GM23338 (cell line): ENCODE data around the gene OPRD1. TPM values are rescaled to one million over a fixed set of nuclear protein-coding genes. Genes with fewer than 3 reads are reported as not detected.

ENCODE experiments used
- ATAC-seq: fragments of 200-7000 bp; cut with Tn5 transposase; 3 replicates; pipeline ENCODE4 v1.9.1; 2020
- DNase-seq: peaks from one replicate; pipeline ENCODE4 v3.0.0-alpha.2; 2015; ENCODE audit warnings: low spot score
- H2AFZ ChIP-seq: fragments of 200-600 bp; sonication (generic); 2 replicates; pipeline ENCODE4 v1.8.0; 2016; ENCODE audit warnings: antibody characterized with exemption, mild to moderate bottlenecking, moderate library complexity
- H3F3A ChIP-seq: fragments of 200-600 bp; sonication (generic); replicated peaks from 2 replicates; pipeline ENCODE4 v1.8.0; 2017; ENCODE audit warnings: antibody characterized with exemption, mixed run types, low read depth
- H3K27ac ChIP-seq: fragments of 200-600 bp; sonication (generic); 2 replicates; pipeline ENCODE4 v1.6.1; 2016; ENCODE audit warnings: low read depth
- H3K27me3 ChIP-seq: fragments of 200-600 bp; sonication (generic); 2 replicates; pipeline ENCODE4 v1.8.0; 2016; ENCODE audit warnings: mild to moderate bottlenecking, mixed run types, moderate library complexity; ENCODE audit not compliant: insufficient read depth
- H3K36me3 ChIP-seq: fragments of 200-600 bp; sonication (generic); 2 replicates; pipeline ENCODE4 v1.8.0; 2016; ENCODE audit warnings: mild to moderate bottlenecking; ENCODE audit not compliant: insufficient read depth
- H3K4me1 ChIP-seq: fragments of 200-600 bp; sonication (generic); 2 replicates; pipeline ENCODE4 v1.8.0; 2016; ENCODE audit warnings: mild to moderate bottlenecking, moderate library complexity; ENCODE audit not compliant: insufficient read depth
- H3K4me2 ChIP-seq: fragments of 200-600 bp; sonication (generic); 2 replicates; pipeline ENCODE4 v1.7.1; 2017; ENCODE audit warnings: mixed run types
- H3K4me3 ChIP-seq: fragments of 200-600 bp; sonication (generic); 2 replicates; pipeline ENCODE4 v1.6.1; 2016; ENCODE audit warnings: mixed run types
- H3K79me2 ChIP-seq: fragments of 200-600 bp; sonication (generic); replicated peaks from 2 replicates; pipeline ENCODE4 v1.8.0; 2017; ENCODE audit warnings: mild to moderate bottlenecking; ENCODE audit not compliant: insufficient read depth
- H3K9me2 ChIP-seq: fragments of 200-600 bp; sonication (generic); 2 replicates; pipeline ENCODE4 v1.8.0; 2017; ENCODE audit not compliant: insufficient read depth
- H4K20me1 ChIP-seq: fragments of 200-600 bp; sonication (generic); replicated peaks from 2 replicates; pipeline ENCODE4 v1.8.0; 2017; ENCODE audit warnings: mild to moderate bottlenecking; ENCODE audit not compliant: insufficient read depth
- H3K27ac Mint-ChIP-seq: 2 replicates; pipeline ENCODE4 v1.8.0; 2020; ENCODE audit warnings: inconsistent platforms, mild to moderate bottlenecking, moderate library complexity, mixed read lengths
- H3K27me3 Mint-ChIP-seq: 3 replicates; pipeline ENCODE4 v1.8.0; 2022; ENCODE audit warnings: low read depth, mild to moderate bottlenecking, moderate library complexity, mixed read lengths, inconsistent platforms; ENCODE audit not compliant: insufficient read depth, poor library complexity
- H3K36me3 Mint-ChIP-seq: 3 replicates; pipeline ENCODE4 v1.8.0; 2021; ENCODE audit warnings: low read depth, mild to moderate bottlenecking, inconsistent platforms, moderate library complexity, mixed read lengths
- H3K4me1 Mint-ChIP-seq: 3 replicates; pipeline ENCODE4 v1.8.0; 2020; ENCODE audit warnings: mild to moderate bottlenecking, inconsistent platforms, mixed read lengths
- H3K4me3 Mint-ChIP-seq: 3 replicates; pipeline ENCODE4 v1.8.0; 2021; ENCODE audit warnings: moderate library complexity, mild to moderate bottlenecking, inconsistent platforms, mixed read lengths
- H3K9me3 Mint-ChIP-seq: 3 replicates; pipeline ENCODE4 v1.8.0; 2020; ENCODE audit warnings: moderate library complexity, mild to moderate bottlenecking, inconsistent platforms, mixed read lengths
- CREB1 ChIP-seq: fragments of 250-450 bp; sonication (Bioruptor Pico); IDR thresholded peaks from 2 replicates; pipeline ENCODE4 v1.5.0; 2020; ENCODE audit warnings: low read depth, mild to moderate bottlenecking, moderate library complexity
- EZH2 ChIP-seq: fragments of 200-600 bp; sonication (generic); IDR thresholded peaks from one replicate; pipeline ENCODE4 v1.8.0; 2017; ENCODE audit warnings: antibody characterized with exemption, mild to moderate bottlenecking, low read depth; ENCODE audit not compliant: unreplicated experiment
- EZH2phosphoT487 ChIP-seq: fragments of 200-600 bp; sonication (generic); IDR thresholded peaks from one replicate; pipeline ENCODE4 v1.8.1; 2018; ENCODE audit warnings: antibody characterized with exemption; ENCODE audit not compliant: unreplicated experiment
- JUNB ChIP-seq: IDR thresholded peaks from one replicate; pipeline ENCODE4 v1.6.1; 2016; ENCODE audit warnings: antibody characterized with exemption; ENCODE audit not compliant: unreplicated experiment
- POLR2AphosphoS5 ChIP-seq: IDR thresholded peaks from 2 replicates; pipeline ENCODE4 v1.6.1; 2016; ENCODE audit warnings: antibody characterized with exemption, low read depth
- STAT1 ChIP-seq: IDR thresholded peaks from one replicate; pipeline ENCODE4 v1.6.1; 2016; ENCODE audit warnings: antibody characterized with exemption; ENCODE audit not compliant: unreplicated experiment
- ZNF114 ChIP-seq: fragments of 250-450 bp; sonication (Bioruptor Pico); IDR thresholded peaks from 2 replicates; pipeline ENCODE4 v1.5.0; 2020; ENCODE audit warnings: mild to moderate bottlenecking, moderate library complexity
- ZNF331 ChIP-seq: fragments of 250-450 bp; sonication (Bioruptor Pico); IDR thresholded peaks from 2 replicates; pipeline ENCODE4 v1.5.0; 2020; ENCODE audit warnings: low read depth, mild to moderate bottlenecking, moderate library complexity
- polyA plus RNA-seq: library from polyadenylated mRNA; unstranded; fragments of >200 nt; fragmentation: Nextera tagmentation; extraction: Ambion mirVana; gene quantifications from 2 replicates; pipeline ENCODE4 v1.2.1, GENCODE V29; 2016
- total RNA-seq: library from RNA; depleted of rRNA; stranded (reverse); fragments of >200 nt; shearing (Covaris generic); gene quantifications from 2 replicates; pipeline ENCODE4 v1.2.3, GENCODE V29; 2014
- TF ChIP-seq, protein P1 (sequence below), 2 experiments: fragments of 200-600 bp in 1 of 2; sonication (generic) in 1 of 2; conservative IDR thresholded peaks; 2 replicates each; pipeline versions ENCODE4 v1.5.1 to v1.6.1; 2016 to 2017; ENCODE audit warnings: antibody characterized with exemption in 2 of 2, low read depth in 2 of 2, mild to moderate bottlenecking in 2 of 2, moderate library complexity in 1 of 2
- TF ChIP-seq, protein P2 (sequence below): IDR thresholded peaks from one replicate; pipeline ENCODE4 v1.6.1; 2018; ENCODE audit warnings: antibody characterized with exemption; ENCODE audit not compliant: unreplicated experiment

The OPRD1 gene
- total and polyA plus RNA-seq, 2 experiments from 2014 or later, result 0.55 to 2.3 TPM

DNA sequence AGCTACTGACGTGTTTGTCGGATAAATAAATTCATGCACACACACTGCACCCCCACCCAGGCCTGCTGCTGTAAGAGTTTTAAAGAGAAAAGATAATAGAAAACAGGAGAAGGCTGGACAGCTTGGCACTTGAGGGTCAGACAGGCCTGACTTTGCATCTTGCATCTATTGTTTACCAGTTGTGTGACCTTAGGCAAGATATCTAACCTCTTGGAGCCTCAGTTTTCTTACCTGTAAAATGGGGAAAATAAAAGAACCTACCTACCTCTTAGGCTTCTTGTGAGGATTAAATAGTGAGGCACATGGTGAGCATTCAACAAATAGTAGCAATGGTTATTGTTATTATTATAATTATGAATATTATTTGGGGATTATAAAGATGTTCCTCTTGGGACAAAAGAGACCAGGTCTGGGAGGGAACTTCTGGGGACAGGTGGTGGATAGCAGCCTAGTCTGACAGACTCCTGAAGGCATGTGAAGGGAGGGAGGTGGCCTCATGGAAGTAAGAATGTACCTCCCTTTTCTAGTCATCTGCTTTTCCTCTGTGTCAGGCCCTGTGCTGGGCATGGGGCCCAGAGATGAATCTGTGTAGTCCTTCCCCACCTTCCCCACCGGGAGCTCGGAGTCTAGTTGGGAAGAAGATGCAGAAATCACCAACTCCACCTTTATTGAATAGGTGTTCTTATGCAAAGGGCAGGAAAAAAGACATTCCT is 84.1 kb downstream of the OPRD1 start (continued):
- TF ChIP-seq, protein P1, sequence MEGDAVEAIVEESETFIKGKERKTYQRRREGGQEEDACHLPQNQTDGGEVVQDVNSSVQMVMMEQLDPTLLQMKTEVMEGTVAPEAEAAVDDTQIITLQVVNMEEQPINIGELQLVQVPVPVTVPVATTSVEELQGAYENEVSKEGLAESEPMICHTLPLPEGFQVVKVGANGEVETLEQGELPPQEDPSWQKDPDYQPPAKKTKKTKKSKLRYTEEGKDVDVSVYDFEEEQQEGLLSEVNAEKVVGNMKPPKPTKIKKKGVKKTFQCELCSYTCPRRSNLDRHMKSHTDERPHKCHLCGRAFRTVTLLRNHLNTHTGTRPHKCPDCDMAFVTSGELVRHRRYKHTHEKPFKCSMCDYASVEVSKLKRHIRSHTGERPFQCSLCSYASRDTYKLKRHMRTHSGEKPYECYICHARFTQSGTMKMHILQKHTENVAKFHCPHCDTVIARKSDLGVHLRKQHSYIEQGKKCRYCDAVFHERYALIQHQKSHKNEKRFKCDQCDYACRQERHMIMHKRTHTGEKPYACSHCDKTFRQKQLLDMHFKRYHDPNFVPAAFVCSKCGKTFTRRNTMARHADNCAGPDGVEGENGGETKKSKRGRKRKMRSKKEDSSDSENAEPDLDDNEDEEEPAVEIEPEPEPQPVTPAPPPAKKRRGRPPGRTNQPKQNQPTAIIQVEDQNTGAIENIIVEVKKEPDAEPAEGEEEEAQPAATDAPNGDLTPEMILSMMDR (conservative IDR thresholded peaks at IDR 0.05; ENCODE audit: low read depth in 2 of 2), result no peak
- TF ChIP-seq POLR2AphosphoS5 (no peak), EZH2 (no peak), ZNF331 (CRISPR knock-in tag) (no peak), CREB1 (CRISPR knock-in tag) (no peak), ZNF114 (CRISPR knock-in tag) (no peak), JUNB (no peak)
- TF ChIP-seq, protein P2, sequence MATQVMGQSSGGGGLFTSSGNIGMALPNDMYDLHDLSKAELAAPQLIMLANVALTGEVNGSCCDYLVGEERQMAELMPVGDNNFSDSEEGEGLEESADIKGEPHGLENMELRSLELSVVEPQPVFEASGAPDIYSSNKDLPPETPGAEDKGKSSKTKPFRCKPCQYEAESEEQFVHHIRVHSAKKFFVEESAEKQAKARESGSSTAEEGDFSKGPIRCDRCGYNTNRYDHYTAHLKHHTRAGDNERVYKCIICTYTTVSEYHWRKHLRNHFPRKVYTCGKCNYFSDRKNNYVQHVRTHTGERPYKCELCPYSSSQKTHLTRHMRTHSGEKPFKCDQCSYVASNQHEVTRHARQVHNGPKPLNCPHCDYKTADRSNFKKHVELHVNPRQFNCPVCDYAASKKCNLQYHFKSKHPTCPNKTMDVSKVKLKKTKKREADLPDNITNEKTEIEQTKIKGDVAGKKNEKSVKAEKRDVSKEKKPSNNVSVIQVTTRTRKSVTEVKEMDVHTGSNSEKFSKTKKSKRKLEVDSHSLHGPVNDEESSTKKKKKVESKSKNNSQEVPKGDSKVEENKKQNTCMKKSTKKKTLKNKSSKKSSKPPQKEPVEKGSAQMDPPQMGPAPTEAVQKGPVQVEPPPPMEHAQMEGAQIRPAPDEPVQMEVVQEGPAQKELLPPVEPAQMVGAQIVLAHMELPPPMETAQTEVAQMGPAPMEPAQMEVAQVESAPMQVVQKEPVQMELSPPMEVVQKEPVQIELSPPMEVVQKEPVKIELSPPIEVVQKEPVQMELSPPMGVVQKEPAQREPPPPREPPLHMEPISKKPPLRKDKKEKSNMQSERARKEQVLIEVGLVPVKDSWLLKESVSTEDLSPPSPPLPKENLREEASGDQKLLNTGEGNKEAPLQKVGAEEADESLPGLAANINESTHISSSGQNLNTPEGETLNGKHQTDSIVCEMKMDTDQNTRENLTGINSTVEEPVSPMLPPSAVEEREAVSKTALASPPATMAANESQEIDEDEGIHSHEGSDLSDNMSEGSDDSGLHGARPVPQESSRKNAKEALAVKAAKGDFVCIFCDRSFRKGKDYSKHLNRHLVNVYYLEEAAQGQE, result no peak

DNA sequence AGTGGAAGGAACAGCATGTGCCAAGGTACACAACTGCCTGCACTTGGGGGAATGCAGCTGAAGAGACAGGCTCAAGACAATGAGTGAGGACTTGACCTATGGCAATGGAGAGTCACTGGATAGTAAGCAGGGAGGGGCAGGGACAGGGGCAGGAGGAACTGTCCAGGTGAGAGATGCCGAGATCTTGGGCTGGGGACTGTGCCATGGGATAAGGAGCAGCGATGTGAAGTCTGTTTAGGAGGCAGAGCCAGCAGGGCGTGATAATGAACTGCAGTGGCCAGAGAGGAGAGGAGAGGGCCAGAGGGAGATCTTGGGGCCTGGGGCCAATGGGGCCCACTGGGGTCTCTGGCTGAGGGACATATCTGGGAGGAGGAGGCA is 84.6 kb downstream of the OPRD1 start:
- Histone ChIP-seq H3K4me1 (no peaks in the 10 kb centered on the region), H3K4me2 (no peak overlapping the region), H3K27ac (no peak overlapping the region), H4K20me1 (no peaks in the 10 kb centered on the region), H3K4me3 (no peak overlapping the region), H3F3A (no peaks in the 10 kb centered on the region), H2AFZ (no peak overlapping the region), H3K9me2 (no peaks in the 10 kb centered on the region), H3K27me3 (no peaks in the 10 kb centered on the region), H3K79me2 (no peaks in the 10 kb centered on the region), H3K36me3 (no peaks in the 10 kb centered on the region)
- DNase-seq (no peak), ATAC-seq (peak; percentile 19; the same call in 1 of the 3 replicates)
- peaks cover 12% of the 10 kb centered on the region; the same call in 1 of the 3 replicates for H3K4me1 Mint-ChIP-seq
- no peaks in the 10 kb centered on the region for H3K9me3 Mint-ChIP-seq
- H3K4me3 Mint-ChIP-seq, result no peak overlapping the region
- TF ChIP-seq EZH2 (no peak), STAT1 (no peak), CREB1 (CRISPR knock-in tag) (no peak), ZNF331 (CRISPR knock-in tag) (no peak), EZH2phosphoT487 (no peak), JUNB (no peak)
- TF ChIP-seq, protein P2, result no peak
- no peak overlapping the region for H3K27ac Mint-ChIP-seq
- H3K27me3 Mint-ChIP-seq, result no peaks in the 10 kb centered on the region
- H3K36me3 Mint-ChIP-seq, result no peaks in the 10 kb centered on the region
